Measurements from ENCODE around the gene PLEKHG7.

GRCh38 chr12:92730758-92731157 is 28.0 kb downstream of the PLEKHG7 start:
- TF ChIP-seq CTCF (IDR thresholded peaks at IDR 0.05; ENCODE audit: low read depth, low read length): no peak
- no peak for TF ChIP-seq EZH2phosphoT487 (IDR thresholded peaks at IDR 0.05; ENCODE audit: low read depth)
